Karpas-422 (cell line): Measurements from ENCODE around the gene CRYGN. TPM values are rescaled to one million over a fixed set of nuclear protein-coding genes. Genes with fewer than 3 reads are reported as not detected.

Experiments used
- DNase-seq: peaks from one replicate; pipeline ENCODE4 v3.0.0-alpha.2; 2015
- H2AFZ ChIP-seq: fragments of 200-600 bp; sonication (generic); 2 replicates; pipeline ENCODE4 v1.6.1; 2014; ENCODE audit warnings: antibody characterized with exemption, low read length, mixed read lengths
- H3K27ac ChIP-seq: fragments of 200-600 bp; sonication (generic); 2 replicates; pipeline ENCODE4 v1.5.1; 2014; ENCODE audit warnings: mild to moderate bottlenecking, low read length, moderate library complexity
- H3K27me3 ChIP-seq: fragments of 200-600 bp; sonication (generic); 2 replicates; pipeline ENCODE4 v1.6.1; 2014; ENCODE audit warnings: low read length, mixed read lengths
- H3K36me3 ChIP-seq: fragments of 200-600 bp; sonication (generic); 2 replicates; pipeline ENCODE4 v1.6.1; 2014; ENCODE audit warnings: low read length, mixed read lengths; ENCODE audit not compliant: insufficient read depth
- H3K4me1 ChIP-seq: fragments of 200-600 bp; sonication (generic); 2 replicates; pipeline ENCODE4 v1.6.1; 2014; ENCODE audit warnings: mild to moderate bottlenecking, low read length, mixed read lengths
- H3K4me2 ChIP-seq: fragments of 200-600 bp; sonication (generic); 2 replicates; pipeline ENCODE4 v1.6.1; 2014; ENCODE audit warnings: low read length, low read depth, mild to moderate bottlenecking; ENCODE audit not compliant: poor library complexity, severe bottlenecking
- H3K4me3 ChIP-seq: fragments of 200-600 bp; sonication (generic); 2 replicates; pipeline ENCODE4 v1.5.1; 2014; ENCODE audit warnings: mild to moderate bottlenecking, antibody characterized with exemption, low read length, mixed read lengths
- H3K79me2 ChIP-seq: fragments of 200-600 bp; sonication (generic); 2 replicates; pipeline ENCODE4 v1.6.1; 2014; ENCODE audit warnings: mild to moderate bottlenecking, low read length, mixed read lengths
- H3K9ac ChIP-seq: fragments of 200-600 bp; sonication (generic); 2 replicates; pipeline ENCODE4 v1.6.0; 2014; ENCODE audit warnings: low read length
- H3K9me2 ChIP-seq: fragments of 200-600 bp; sonication (generic), shearing (Covaris generic); replicated peaks from 2 replicates; pipeline ENCODE4 v1.6.0; 2014; ENCODE audit warnings: mild to moderate bottlenecking, low read length, moderate library complexity; ENCODE audit not compliant: insufficient read depth
- H3K9me3 ChIP-seq: fragments of 300-700, 200-600 bp; sonication (generic); 2 replicates; pipeline ENCODE4 v1.6.1; 2014; ENCODE audit warnings: low read length, mixed read lengths
- H4K20me1 ChIP-seq: fragments of 200-600 bp; sonication (generic); 2 replicates; pipeline ENCODE4 v1.6.1; 2014; ENCODE audit warnings: mild to moderate bottlenecking, antibody characterized with exemption, low read length, low read depth; ENCODE audit not compliant: insufficient read depth
- total RNA-seq: library from RNA; depleted of rRNA; stranded (reverse); fragments of >200 nt; shearing (Covaris generic); gene quantifications from 2 replicates; pipeline ENCODE4 v1.2.3, GENCODE V29; 2014; ENCODE audit warnings: low replicate concordance; rRNA removed

CRYGN gene
- total RNA-seq: not detected in 2 replicates

- no peaks in the 10 kb centered on the region for H3K27me3 ChIP-seq
- H3K79me2 ChIP-seq: no peaks in the 10 kb centered on the region
- H4K20me1 ChIP-seq: no peaks in the 10 kb centered on the region
- no peak for DNase-seq
- H3K27ac ChIP-seq: no peak within 1 kb of the TSS
- H3K4me1 ChIP-seq: peaks cover 4% of the 10 kb centered on the region
- no peaks in the 10 kb centered on the region for H3K9me2 ChIP-seq
- H3K36me3 ChIP-seq: no peaks in the 10 kb centered on the region
- H3K4me3 ChIP-seq: no peak within 1 kb of the TSS
- H2AFZ ChIP-seq: no peak within 1 kb of the TSS
- H3K9ac ChIP-seq: no peak within 1 kb of the TSS
- H3K9me3 ChIP-seq: no peaks in the 10 kb centered on the region
- H3K4me2 ChIP-seq: no peak within 1 kb of the TSS
These were observed at the start of gene CRYGN for GRCh38 chr7:151439855-151440798. CRYGN (minus strand) TSS chr7:151440141; CDS start chr7:151439917, 224 bp downstream.

- Histone ChIP-seq H3K27ac (no peak overlapping the region), H3K4me1 (peaks cover 7% of the 10 kb centered on the region), H3K36me3 (peaks cover 47% of the 10 kb centered on the region; the same call in 1 of the 2 replicates), H3K4me3 (no peak overlapping the region), H3K27me3 (no peaks in the 10 kb centered on the region), H3K9me2 (no peaks in the 10 kb centered on the region), H3K9me3 (no peaks in the 10 kb centered on the region), H3K79me2 (peaks cover 99% of the 10 kb centered on the region), H3K9ac (no peak overlapping the region), H4K20me1 (peaks cover 13% of the 10 kb centered on the region), H2AFZ (no peak overlapping the region), H3K4me2 (no peak overlapping the region)
- no peak for DNase-seq
These were observed 49.6 kb upstream of the CRYGN start for GRCh38 chr7:151489498-151489897.

- Histone ChIP-seq H3K9ac (no peak overlapping the region), H2AFZ (no peak overlapping the region), H4K20me1 (0 out of 2 replicates have a peak, but pooled peaks cover 8% of the 10 kb centered on the region), H3K4me1 (peaks cover 7% of the 10 kb centered on the region), H3K4me2 (no peak overlapping the region), H3K27me3 (no peaks in the 10 kb centered on the region), H3K36me3 (peaks cover 51% of the 10 kb centered on the region; the same call in 1 of the 2 replicates), H3K79me2 (peaks cover 99% of the 10 kb centered on the region), H3K9me3 (no peaks in the 10 kb centered on the region), H3K4me3 (no peak overlapping the region), H3K27ac (no peak overlapping the region), H3K9me2 (no peaks in the 10 kb centered on the region)
- DNase-seq: no peak
These were observed 48.2 kb upstream of the CRYGN start for GRCh38 chr7:151488096-151488495.

GRCh38 chr7:151487228-151487627 is 47.3 kb upstream of the CRYGN start:
- Histone ChIP-seq H2AFZ (no peak overlapping the region), H4K20me1 (0 out of 2 replicates have a peak, but pooled peaks cover 8% of the 10 kb centered on the region), H3K79me2 (peaks cover 99% of the 10 kb centered on the region), H3K4me3 (no peak overlapping the region), H3K9me3 (no peaks in the 10 kb centered on the region), H3K4me2 (no peak overlapping the region), H3K36me3 (peaks cover 51% of the 10 kb centered on the region; the same call in 1 of the 2 replicates), H3K9ac (no peak overlapping the region), H3K27ac (no peak overlapping the region), H3K9me2 (no peaks in the 10 kb centered on the region), H3K27me3 (no peaks in the 10 kb centered on the region), H3K4me1 (peaks cover 7% of the 10 kb centered on the region)
- DNase-seq: no peak

- no peak for DNase-seq
- Histone ChIP-seq H3K79me2 (peaks cover 99% of the 10 kb centered on the region), H3K27ac (no peak overlapping the region), H3K9me2 (no peaks in the 10 kb centered on the region), H4K20me1 (0 out of 2 replicates have a peak, but pooled peaks cover 8% of the 10 kb centered on the region), H3K9me3 (no peaks in the 10 kb centered on the region), H2AFZ (no peak overlapping the region), H3K27me3 (no peaks in the 10 kb centered on the region), H3K4me3 (no peak overlapping the region), H3K36me3 (peaks cover 51% of the 10 kb centered on the region; the same call in 1 of the 2 replicates), H3K4me2 (no peak overlapping the region), H3K9ac (no peak overlapping the region), H3K4me1 (peaks cover 7% of the 10 kb centered on the region)
These were observed 46.1 kb upstream of the CRYGN start for GRCh38 chr7:151486074-151486473.

- Histone ChIP-seq H3K4me2 (no peak overlapping the region), H3K79me2 (peaks cover 98% of the 10 kb centered on the region), H3K27ac (no peak overlapping the region)
These were observed 45.2 kb upstream of the CRYGN start for GRCh38 chr7:151484971-151485707.

GRCh38 chr7:151483711-151483983 is 43.7 kb upstream of the CRYGN start:
- H3K9me2 ChIP-seq: no peaks in the 10 kb centered on the region
- no peak overlapping the region for H3K4me3 ChIP-seq
- H3K9ac ChIP-seq: no peak overlapping the region
- H3K27me3 ChIP-seq: no peaks in the 10 kb centered on the region
- H3K27ac ChIP-seq: no peak overlapping the region
- no peaks in the 10 kb centered on the region for H4K20me1 ChIP-seq
- H2AFZ ChIP-seq: no peak overlapping the region
- DNase-seq: no peak
- H3K9me3 ChIP-seq: no peaks in the 10 kb centered on the region
- peaks cover 96% of the 10 kb centered on the region for H3K79me2 ChIP-seq
- no peak overlapping the region for H3K4me2 ChIP-seq
- peaks cover 7% of the 10 kb centered on the region for H3K4me1 ChIP-seq
- H3K36me3 ChIP-seq: peaks cover 37% of the 10 kb centered on the region; the same call in 1 of the 2 replicates

More at GRCh38 chr7:151484971-151485707, 45.2 kb upstream of the CRYGN start:
- Histone ChIP-seq H3K9ac (no peak overlapping the region), H2AFZ (no peak overlapping the region), H3K36me3 (peaks cover 47% of the 10 kb centered on the region; the same call in 1 of the 2 replicates), H3K4me1 (peaks cover 7% of the 10 kb centered on the region), H4K20me1 (0 out of 2 replicates have a peak, but pooled peaks cover 4% of the 10 kb centered on the region), H3K9me2 (no peaks in the 10 kb centered on the region), H3K4me3 (no peak overlapping the region), H3K27me3 (no peaks in the 10 kb centered on the region), H3K9me3 (no peaks in the 10 kb centered on the region)
- no peak for DNase-seq
